GM23248 (cell line): ENCODE measurements around the gene MARK1. TPM values are rescaled to one million over a fixed set of nuclear protein-coding genes. Genes with fewer than 3 reads are reported as not detected.

Experiments used
- DNase-seq: peaks from one replicate; pipeline ENCODE4 v3.0.0-alpha.2; 2015
- H2AFZ ChIP-seq: fragments of 200-600 bp; sonication (generic); 2 replicates; pipeline ENCODE4 v1.6.1; 2016; ENCODE audit warnings: antibody characterized with exemption
- H3F3A ChIP-seq: fragments of 200-600 bp; sonication (generic); 2 replicates; pipeline ENCODE4 v1.6.1; 2016; ENCODE audit warnings: mild to moderate bottlenecking, antibody characterized with exemption, mixed run types; ENCODE audit not compliant: insufficient read depth
- H3K27ac ChIP-seq: fragments of 200-600 bp; sonication (generic); 2 replicates; pipeline ENCODE4 v1.5.1; 2016; ENCODE audit warnings: mild to moderate bottlenecking
- H3K27me3 ChIP-seq: fragments of 200-600 bp; sonication (generic); replicated peaks from 2 replicates; pipeline ENCODE4 v1.6.1; 2016; ENCODE audit warnings: mild to moderate bottlenecking; ENCODE audit not compliant: insufficient read depth
- H3K36me3 ChIP-seq: fragments of 200-600 bp; sonication (generic); 2 replicates; pipeline ENCODE4 v1.6.1; 2016; ENCODE audit warnings: low read depth, mild to moderate bottlenecking
- H3K4me1 ChIP-seq: fragments of 200-600 bp; sonication (generic); 2 replicates; pipeline ENCODE4 v1.6.1; 2016; ENCODE audit warnings: mild to moderate bottlenecking; ENCODE audit not compliant: insufficient read depth
- H3K4me2 ChIP-seq: fragments of 200-600 bp; sonication (generic); one replicate; pipeline ENCODE4 v1.6.1; 2016; ENCODE audit warnings: mild to moderate bottlenecking; ENCODE audit not compliant: unreplicated experiment
- H3K4me3 ChIP-seq: fragments of 200-600 bp; sonication (generic); 2 replicates; pipeline ENCODE4 v1.5.1; 2016; ENCODE audit warnings: mild to moderate bottlenecking
- H3K79me2 ChIP-seq: fragments of 200-600 bp; sonication (generic); 2 replicates; pipeline ENCODE4 v1.6.1; 2016; ENCODE audit warnings: mild to moderate bottlenecking; ENCODE audit not compliant: insufficient read depth
- H3K9ac ChIP-seq: fragments of 200-600 bp; sonication (generic); 2 replicates; pipeline ENCODE4 v1.6.1; 2016; ENCODE audit warnings: mild to moderate bottlenecking
- H3K9me2 ChIP-seq: fragments of 200-600 bp; sonication (generic); 2 replicates; pipeline ENCODE4 v1.6.1; 2016; ENCODE audit warnings: mixed run types, mild to moderate bottlenecking, moderate library complexity; ENCODE audit not compliant: insufficient read depth
- H3K9me3 ChIP-seq: fragments of 200-600 bp; sonication (generic); one replicate; pipeline ENCODE4 v1.6.1; 2017; ENCODE audit warnings: low read depth
- H4K20me1 ChIP-seq: fragments of 200-600 bp; sonication (generic); 2 replicates; pipeline ENCODE4 v1.6.0; 2016; ENCODE audit not compliant: insufficient read depth
- EZH2 ChIP-seq: fragments of 200-600 bp; sonication (generic); IDR thresholded peaks from 2 replicates; pipeline ENCODE4 v1.6.1; 2018; ENCODE audit warnings: antibody characterized with exemption, mild to moderate bottlenecking; ENCODE audit not compliant: insufficient read depth, poor library complexity, severe bottlenecking
- EZH2phosphoT487 ChIP-seq: fragments of 200-600 bp; sonication (generic); IDR thresholded peaks from 2 replicates; pipeline ENCODE4 v1.6.1; 2018; ENCODE audit warnings: antibody characterized with exemption, moderate library complexity, mild to moderate bottlenecking, low read depth; ENCODE audit not compliant: insufficient read depth
- WGBS, 2 experiments: methylation state at CpG; one replicate each; pipeline ENCODE4 v1.1.6; 2015 to 2017; ENCODE audit warnings: low lambda C conversion rate in 2 of 2, low coverage in 1 of 2; ENCODE audit errors: missing lambda C conversion rate in 2 of 2; 5-methylcytosine and 5-hydroxymethylcytosine counted together
- in situ Hi-C: fragments of 300-500 bp; cut with MboI; formaldehyde crosslinking; loops from 2 replicates; pipeline ENCODE4 v1.15.0; 2020
- polyA plus RNA-seq: library from polyadenylated mRNA; unstranded; fragments of >200 nt; fragmentation: Nextera tagmentation; extraction: Ambion mirVana; gene quantifications from 2 replicates; pipeline ENCODE4 v1.2.1, GENCODE V29; 2016
- total RNA-seq: library from RNA; depleted of rRNA; stranded (reverse); fragments of >200 nt; shearing (Covaris generic); gene quantifications from 2 replicates; pipeline ENCODE4 v1.2.3, GENCODE V29; 2014

Gene MARK1
- total and polyA plus RNA-seq, 2 experiments from 2014 or later = 0.40 to 0.65 TPM

GRCh38 chr1:220565670-220566069, 37.7 kb downstream of the MARK1 start:
- Histone ChIP-seq H3K9ac (no peak overlapping the region), H3K4me2 (no peak overlapping the region), H2AFZ (no peak overlapping the region), H3K9me2 (no peaks in the 10 kb centered on the region), H3K27me3 (no peaks in the 10 kb centered on the region), H3K9me3 (no peaks in the 10 kb centered on the region), H3K4me3 (no peak overlapping the region), H4K20me1 (no peaks in the 10 kb centered on the region), H3K27ac (no peak overlapping the region), H3K4me1 (no peaks in the 10 kb centered on the region), H3K79me2 (no peaks in the 10 kb centered on the region), H3K36me3 (no peaks in the 10 kb centered on the region), H3F3A (no peaks in the 10 kb centered on the region)
- DNase-seq = no peak
- in situ Hi-C loops = no loop called here
- no peak for TF ChIP-seq EZH2
- no peak for TF ChIP-seq EZH2phosphoT487

- no peak overlapping the region for H2AFZ ChIP-seq
- no peak overlapping the region for H3K9ac ChIP-seq
- no peak overlapping the region for H3K4me2 ChIP-seq
- no peak for DNase-seq
- H3K79me2 ChIP-seq = no peaks in the 10 kb centered on the region
- no peaks in the 10 kb centered on the region for H3F3A ChIP-seq
- TF ChIP-seq EZH2phosphoT487 (no peak), EZH2 (no peak)
- H3K9me2 ChIP-seq = no peaks in the 10 kb centered on the region
- no peaks in the 10 kb centered on the region for H3K4me1 ChIP-seq
- WGBS, 2 experiments = 83 to 85% methylated on average over 1 of the region's 1 CpG
- no peaks in the 10 kb centered on the region for H3K27me3 ChIP-seq
- no peak overlapping the region for H3K27ac ChIP-seq
- no peak overlapping the region for H3K4me3 ChIP-seq
- no peaks in the 10 kb centered on the region for H3K36me3 ChIP-seq
- in situ Hi-C loops = no loop called here
- no peaks in the 10 kb centered on the region for H3K9me3 ChIP-seq
- H4K20me1 ChIP-seq = no peaks in the 10 kb centered on the region
These were observed 38.9 kb downstream of the MARK1 start for GRCh38 chr1:220566869-220567268.

GRCh38 chr1:220572416-220572815, 44.5 kb downstream of the MARK1 start:
- no peaks in the 10 kb centered on the region for H3K4me1 ChIP-seq
- no peak overlapping the region for H3K4me2 ChIP-seq
- no peak overlapping the region for H3K4me3 ChIP-seq
- no peaks in the 10 kb centered on the region for H3F3A ChIP-seq
- H3K9me2 ChIP-seq = no peaks in the 10 kb centered on the region
- no peaks in the 10 kb centered on the region for H3K36me3 ChIP-seq
- no peak overlapping the region for H3K9ac ChIP-seq
- TF ChIP-seq EZH2phosphoT487 (no peak), EZH2 (no peak)
- 84 to 92% methylated on average over 5 of the region's 5 CpGs for WGBS, 2 experiments
- H3K27ac ChIP-seq = no peak overlapping the region
- H3K9me3 ChIP-seq = no peaks in the 10 kb centered on the region
- DNase-seq = no peak
- H3K27me3 ChIP-seq = no peaks in the 10 kb centered on the region
- H2AFZ ChIP-seq = no peak overlapping the region
- no peaks in the 10 kb centered on the region for H4K20me1 ChIP-seq
- no peaks in the 10 kb centered on the region for H3K79me2 ChIP-seq
- in situ Hi-C loops = no loop called here

- Histone ChIP-seq H3K4me3 (no peak overlapping the region), H4K20me1 (no peaks in the 10 kb centered on the region), H3F3A (no peaks in the 10 kb centered on the region), H3K9me2 (no peaks in the 10 kb centered on the region), H3K9ac (no peak overlapping the region), H3K27me3 (no peaks in the 10 kb centered on the region), H3K4me2 (no peak overlapping the region), H3K36me3 (no peaks in the 10 kb centered on the region), H3K27ac (no peak overlapping the region), H2AFZ (no peak overlapping the region), H3K4me1 (no peaks in the 10 kb centered on the region), H3K79me2 (no peaks in the 10 kb centered on the region), H3K9me3 (no peaks in the 10 kb centered on the region)
- in situ Hi-C loops = no loop called here
- TF ChIP-seq EZH2phosphoT487 (no peak), EZH2 (no peak)
- DNase-seq = no peak
These were observed 45.9 kb downstream of the MARK1 start for GRCh38 chr1:220573836-220574235.

- H3K9ac ChIP-seq = no peak overlapping the region
- H3K36me3 ChIP-seq = no peaks in the 10 kb centered on the region
- no peak overlapping the region for H2AFZ ChIP-seq
- H4K20me1 ChIP-seq = no peaks in the 10 kb centered on the region
- H3K4me1 ChIP-seq = no peaks in the 10 kb centered on the region
- no peaks in the 10 kb centered on the region for H3K27me3 ChIP-seq
- no peak overlapping the region for H3K4me3 ChIP-seq
- no peak for DNase-seq
- H3F3A ChIP-seq = no peaks in the 10 kb centered on the region
- no peaks in the 10 kb centered on the region for H3K9me2 ChIP-seq
- 79 to 80% methylated on average over 5 to 6 of the region's 6 CpGs for WGBS, 2 experiments
- no peak overlapping the region for H3K4me2 ChIP-seq
- TF ChIP-seq EZH2 (no peak), EZH2phosphoT487 (no peak)
- H3K79me2 ChIP-seq = no peaks in the 10 kb centered on the region
- no peak overlapping the region for H3K27ac ChIP-seq
- in situ Hi-C loops = no loop called here
- no peaks in the 10 kb centered on the region for H3K9me3 ChIP-seq
These were observed 48.0 kb downstream of the MARK1 start for GRCh38 chr1:220575718-220576497.
